ENCODE data around the gene TAF7L. TPM values are rescaled to one million over a fixed set of nuclear protein-coding genes. Genes with fewer than 3 reads are reported as not detected.
A peak's percentile ranks its signal among the peaks of the same experiment; 100 is the strongest.
"Not testable (repeated sequence)": the region's sequence is repeated elsewhere in the genome, so short reads cannot be mapped to it uniquely, and the experiment has no call there.

The TAF7L gene
- total RNA-seq: not detected

GRCh38 chrX:101290957-101291603 lies at the start of gene TAF7L:
TSS of gene TAF7L (minus strand) at chrX:101291334. CDS start at chrX:101287543, 3,791 bp downstream.
- Histone ChIP-seq H3K27ac (no peak within 1 kb of the TSS), H3K27me3 (no peaks in the 10 kb centered on the region), H3K4me1 (no peaks in the 10 kb centered on the region), H3K4me3 (no peak within 1 kb of the TSS), H3K36me3 (replicated peaks in 1 of 2; ENCODE audit: insufficient read depth in 1 of 2, low read depth in 2 of 2) (no peaks in the 10 kb centered on the region), H3K9me3 (no peaks in the 10 kb centered on the region)
- ATAC-seq: no peak
- TF ChIP-seq CTCF (IDR thresholded peaks at IDR 0.05) (no peak), POLR2A (IDR thresholded peaks at IDR 0.05) (no peak)
- 18% methylated on average over 55 of the region's 75 CpGs; no CpG with 5 or more reads in 1 of the 2 donors for WGBS, 2 donors
- intact Hi-C loops (cut with DNase I): no loop called here
- peak in 1 of 4 donors; percentile 6 for DNase-seq

- Histone ChIP-seq H3K9me3 (no peaks in the 10 kb centered on the region), H3K27me3 (no peaks in the 10 kb centered on the region), H3K27ac (no peak overlapping the region), H3K36me3 (replicated peaks in 1 of 2; ENCODE audit: insufficient read depth in 1 of 2, low read depth in 2 of 2) (no peaks in the 10 kb centered on the region), H3K4me1 (no peaks in the 10 kb centered on the region), H3K4me3 (no peak overlapping the region)
- 78 to 91% methylated on average over 3 to 4 of the region's 4 CpGs for WGBS, 2 donors
- ATAC-seq: no peak
- TF ChIP-seq POLR2A (IDR thresholded peaks at IDR 0.05) (no peak), CTCF (IDR thresholded peaks at IDR 0.05) (no peak)
- DNase-seq: no peak
- intact Hi-C loops (cut with DNase I): no loop called here
Measured at GRCh38 chrX:101337776-101338271, 46.7 kb upstream of the TAF7L start.

- H3K36me3 ChIP-seq (replicated peaks in 1 of 2; ENCODE audit: insufficient read depth in 1 of 2, low read depth in 2 of 2); ATAC-seq; H3K4me3 ChIP-seq; H3K27ac ChIP-seq; intact Hi-C loops (cut with DNase I); DNase-seq; H3K4me1 ChIP-seq; H3K9me3 ChIP-seq; H3K27me3 ChIP-seq: not testable (repeated sequence)
- 75 to 81% methylated on average over 7 of the region's 7 CpGs for WGBS, 2 donors
Measured at GRCh38 chrX:101334310-101334709, 43.2 kb upstream of the TAF7L start.

GRCh38 chrX:101326600-101326999 lies 35.5 kb upstream of the TAF7L start:
- H3K4me3 ChIP-seq; H3K27me3 ChIP-seq; ATAC-seq; H3K9me3 ChIP-seq; H3K36me3 ChIP-seq (replicated peaks in 1 of 2; ENCODE audit: insufficient read depth in 1 of 2, low read depth in 2 of 2); DNase-seq; intact Hi-C loops (cut with DNase I); H3K27ac ChIP-seq; H3K4me1 ChIP-seq: not testable (repeated sequence)
- WGBS, 2 donors: 86% methylated on average over 3 of the region's 3 CpGs; no CpG with 5 or more reads in 1 of the 2 donors

GRCh38 chrX:101303790-101304189 lies 12.7 kb upstream of the TAF7L start:
- no peak overlapping the region for H3K4me3 ChIP-seq
- no peaks in the 10 kb centered on the region for H3K36me3 ChIP-seq (replicated peaks in 1 of 2; ENCODE audit: insufficient read depth in 1 of 2, low read depth in 2 of 2)
- ATAC-seq (no peak), DNase-seq (no peak)
- no peak overlapping the region for H3K27ac ChIP-seq
- H3K27me3 ChIP-seq: no peaks in the 10 kb centered on the region
- 89 to 90% methylated on average over 1 of the region's 1 CpG for WGBS, 2 donors
- H3K9me3 ChIP-seq: no peaks in the 10 kb centered on the region
- no peaks in the 10 kb centered on the region for H3K4me1 ChIP-seq
- TF ChIP-seq CTCF (IDR thresholded peaks at IDR 0.05) (no peak), POLR2A (IDR thresholded peaks at IDR 0.05) (no peak)
- intact Hi-C loops (cut with DNase I): no loop called here

GRCh38 chrX:101295603-101296002 lies 4.5 kb upstream of the TAF7L start:
- H3K27ac ChIP-seq; H3K4me3 ChIP-seq; H3K36me3 ChIP-seq (replicated peaks in 1 of 2; ENCODE audit: insufficient read depth in 1 of 2, low read depth in 2 of 2); H3K4me1 ChIP-seq; DNase-seq; H3K27me3 ChIP-seq; ATAC-seq; H3K9me3 ChIP-seq; intact Hi-C loops (cut with DNase I): not testable (repeated sequence)
- 88 to 96% methylated on average over 3 of the region's 3 CpGs for WGBS, 2 donors
